GM19043 (cell line): ENCODE results near the gene ADGRL3.

Experiments used
- ATAC-seq: cut with Tn5 transposase; IDR thresholded peaks from one replicate; pipeline ENCODE4 v1.9.1; 2021; ENCODE audit warnings: low read depth; ENCODE audit not compliant: unreplicated experiment

ADGRL3 gene

GRCh38 chr4:61770456-61770855, 570.3 kb downstream of the ADGRL3 start:
- no peak for ATAC-seq

- no peak for ATAC-seq
Observed at GRCh38 chr4:61771056-61771455, 570.9 kb downstream of the ADGRL3 start.

GRCh38 chr4:61772126-61772525, 572.0 kb downstream of the ADGRL3 start:
- ATAC-seq, result no peak

- ATAC-seq, result no peak
Observed at GRCh38 chr4:61773655-61774245, 573.6 kb downstream of the ADGRL3 start.

GRCh38 chr4:61782133-61782532, 582.0 kb downstream of the ADGRL3 start:
- ATAC-seq, result no peak

GRCh38 chr4:61783050-61783449, 582.9 kb downstream of the ADGRL3 start:
- no peak for ATAC-seq

GRCh38 chr4:61785761-61786160, 585.6 kb downstream of the ADGRL3 start:
- no peak for ATAC-seq

- ATAC-seq, result no peak
Observed at GRCh38 chr4:61786211-61786610, 586.1 kb downstream of the ADGRL3 start.

GRCh38 chr4:61795998-61796397, 595.9 kb downstream of the ADGRL3 start:
- ATAC-seq, result no peak

GRCh38 chr4:61799794-61800193, 599.7 kb downstream of the ADGRL3 start:
- ATAC-seq, result no peak

- ATAC-seq, result no peak
Observed at GRCh38 chr4:61805227-61805626, 605.1 kb downstream of the ADGRL3 start.

GRCh38 chr4:61805979-61806378, 605.9 kb downstream of the ADGRL3 start:
- no peak for ATAC-seq

- no peak for ATAC-seq
Observed at GRCh38 chr4:61812171-61812570, 612.0 kb downstream of the ADGRL3 start.

GRCh38 chr4:61817071-61817470, 616.9 kb downstream of the ADGRL3 start:
- no peak for ATAC-seq

- ATAC-seq, result no peak
Observed at GRCh38 chr4:61820136-61820535, 620.0 kb downstream of the ADGRL3 start.

GRCh38 chr4:61824454-61824853, 624.3 kb downstream of the ADGRL3 start:
- ATAC-seq, result no peak

GRCh38 chr4:61827907-61828391, 627.8 kb downstream of the ADGRL3 start:
- no peak for ATAC-seq

- ATAC-seq, result no peak
Observed at GRCh38 chr4:61828960-61829359, 628.8 kb downstream of the ADGRL3 start.

- no peak for ATAC-seq
Observed at GRCh38 chr4:61831987-61832386, 631.9 kb downstream of the ADGRL3 start.

- ATAC-seq, result no peak
Observed at GRCh38 chr4:61837395-61837794, 637.3 kb downstream of the ADGRL3 start.

GRCh38 chr4:61838072-61838471, 637.9 kb downstream of the ADGRL3 start:
- no peak for ATAC-seq

GRCh38 chr4:61841714-61842113, 641.6 kb downstream of the ADGRL3 start:
- no peak for ATAC-seq

- no peak for ATAC-seq
Observed at GRCh38 chr4:61851126-61851525, 651.0 kb downstream of the ADGRL3 start.
